ENCODE data around the gene AP3M1. TPM values are rescaled to one million over a fixed set of nuclear protein-coding genes. Genes with fewer than 3 reads are reported as not detected.
"Not testable (repeated sequence)": the region's sequence is repeated elsewhere in the genome, so short reads cannot be mapped to it uniquely, and the experiment has no call there.

AP3M1 gene
- total and polyA plus RNA-seq, 8 donors, result 5.1 to 21.2 (median 12.3) TPM

GRCh38 chr10:74151879-74152722 is 1.5 kb upstream of the AP3M1 start:
- 6 to 8% methylated on average over 5 of the region's 5 CpGs for WGBS, 2 donors
- TF ChIP-seq, protein P1, sequence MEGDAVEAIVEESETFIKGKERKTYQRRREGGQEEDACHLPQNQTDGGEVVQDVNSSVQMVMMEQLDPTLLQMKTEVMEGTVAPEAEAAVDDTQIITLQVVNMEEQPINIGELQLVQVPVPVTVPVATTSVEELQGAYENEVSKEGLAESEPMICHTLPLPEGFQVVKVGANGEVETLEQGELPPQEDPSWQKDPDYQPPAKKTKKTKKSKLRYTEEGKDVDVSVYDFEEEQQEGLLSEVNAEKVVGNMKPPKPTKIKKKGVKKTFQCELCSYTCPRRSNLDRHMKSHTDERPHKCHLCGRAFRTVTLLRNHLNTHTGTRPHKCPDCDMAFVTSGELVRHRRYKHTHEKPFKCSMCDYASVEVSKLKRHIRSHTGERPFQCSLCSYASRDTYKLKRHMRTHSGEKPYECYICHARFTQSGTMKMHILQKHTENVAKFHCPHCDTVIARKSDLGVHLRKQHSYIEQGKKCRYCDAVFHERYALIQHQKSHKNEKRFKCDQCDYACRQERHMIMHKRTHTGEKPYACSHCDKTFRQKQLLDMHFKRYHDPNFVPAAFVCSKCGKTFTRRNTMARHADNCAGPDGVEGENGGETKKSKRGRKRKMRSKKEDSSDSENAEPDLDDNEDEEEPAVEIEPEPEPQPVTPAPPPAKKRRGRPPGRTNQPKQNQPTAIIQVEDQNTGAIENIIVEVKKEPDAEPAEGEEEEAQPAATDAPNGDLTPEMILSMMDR (IDR thresholded peaks at IDR 0.05), result no peak

DNA sequence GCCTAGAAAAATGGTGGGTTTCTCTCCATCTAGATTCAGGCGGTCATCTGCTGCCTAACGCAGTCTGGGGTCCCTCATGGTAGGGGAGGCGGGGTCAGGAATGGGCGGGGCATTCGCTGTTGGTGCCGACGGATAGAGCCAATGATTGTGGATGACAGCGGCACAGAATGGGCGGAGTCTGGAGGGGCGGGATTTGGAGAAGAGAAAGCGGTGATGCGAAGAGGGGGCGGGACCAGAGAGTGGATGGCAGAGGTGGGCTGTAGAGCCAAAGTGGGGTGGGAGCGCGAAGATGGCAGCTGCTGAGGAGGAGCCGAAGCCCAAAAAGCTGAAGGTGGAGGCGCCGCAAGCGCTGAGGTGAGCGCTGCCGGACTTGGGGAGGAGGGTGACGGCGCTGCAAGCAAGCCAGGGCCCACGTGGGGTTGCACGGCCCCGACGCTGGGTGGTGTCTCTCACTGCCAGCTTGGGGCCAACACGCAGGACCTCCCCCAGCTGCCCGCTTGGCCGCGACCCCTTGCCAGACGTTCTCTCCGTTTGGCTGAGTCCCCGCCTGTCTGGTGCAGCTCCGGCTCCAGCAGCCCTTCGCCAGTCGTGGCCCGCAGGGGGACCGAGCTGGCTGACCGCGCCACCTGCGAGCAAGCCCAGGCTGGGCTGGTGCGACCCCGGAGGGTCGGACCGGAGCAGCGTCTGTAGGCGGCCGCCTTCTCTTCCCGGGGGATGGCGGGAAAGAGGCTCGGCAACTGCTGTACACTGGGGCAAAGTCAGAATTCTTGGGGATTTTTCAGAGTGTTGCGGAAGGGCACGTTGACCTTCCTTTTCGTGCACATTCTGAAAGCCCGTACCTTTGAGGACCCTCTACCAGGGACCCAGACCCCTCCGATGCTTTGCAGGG is 606 bp upstream of the AP3M1 start, which contains the start of gene ADK:
ADK (plus strand) TSS at position 232 of the 889 bp plus-strand sequence; CDS start at position 290, 58 bp downstream.
- FAIRE-seq, result peak; percentile 94
- ATAC-seq, result peak; percentile 96 to 99 (median 96)
- WGBS, 2 donors, result 0% methylated on average over 50 to 57 of the region's 57 CpGs
- intact Hi-C loops (cut with DNase I), result no loop called here
- TF ChIP-seq, protein P1 (IDR thresholded peaks at IDR 0.05), result no peak
- Histone ChIP-seq H3K4me1 (peaks cover 0 to 22% (median 19%) of the 10 kb centered on the region in 3 donors), H3K4me3 (peak within 1 kb of the TSS; percentile 65 to 92 (median 82)), H3K27ac (peak within 1 kb of the TSS; percentile 88 to 96 (median 93)), H3K9me3 (no peaks in the 10 kb centered on the region), H3K27me3 (no peaks in the 10 kb centered on the region), H3K36me3 (no peaks in the 10 kb centered on the region)
- peak; percentile 97 to 100 (median 100) for DNase-seq

More at GRCh38 chr10:74151879-74152722, 1.5 kb upstream of the AP3M1 start:
- no peaks in the 10 kb centered on the region for H3K9me3 ChIP-seq
- no peaks in the 10 kb centered on the region for H3K27me3 ChIP-seq
- no peak for FAIRE-seq
- no peaks in the 10 kb centered on the region for H3K36me3 ChIP-seq
- no peak for DNase-seq
- intact Hi-C loops (cut with DNase I), result no loop called here
- H3K27ac ChIP-seq, result peak overlapping the region; percentile 88 to 96 (median 93)
- no peak for ATAC-seq
- H3K4me3 ChIP-seq, result peak overlapping the region; percentile 65 to 92 (median 82)
- H3K4me1 ChIP-seq, result peaks cover 0 to 22% (median 19%) of the 10 kb centered on the region in 3 donors

- intact Hi-C loops (cut with DNase I); FAIRE-seq; H3K27me3 ChIP-seq; H3K4me3 ChIP-seq; H3K9me3 ChIP-seq; H3K36me3 ChIP-seq; ATAC-seq; DNase-seq; H3K27ac ChIP-seq: not testable (repeated sequence)
- 97 to 98% methylated on average over 10 of the region's 10 CpGs for WGBS, 2 donors
- H3K4me1 ChIP-seq, result peaks cover 7 to 17% (median 8%) of the 10 kb centered on the region in 3 donors
Measured at GRCh38 chr10:74146980-74147379, 3.6 kb downstream of the AP3M1 start.

DNA sequence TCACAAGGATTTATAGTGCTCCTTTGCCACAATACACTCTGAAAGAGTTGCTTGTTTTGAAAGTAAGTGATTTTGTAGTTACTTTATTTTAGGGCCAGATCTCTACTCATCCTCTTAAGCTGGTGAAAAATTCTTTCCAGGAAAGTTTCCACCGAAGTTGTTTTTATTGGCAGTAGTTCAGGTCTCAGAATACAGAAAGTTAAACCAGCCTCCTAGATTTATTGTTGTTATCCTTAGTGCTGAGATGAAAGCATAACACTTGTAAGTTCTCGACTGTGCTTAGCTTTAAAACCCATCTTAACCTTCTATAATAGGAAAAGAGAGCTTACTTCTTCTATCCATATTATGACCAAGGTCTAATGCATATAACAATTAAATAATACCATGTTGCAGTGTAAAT is 5.5 kb downstream of the AP3M1 start:
- WGBS, 2 donors, result 16 to 22% methylated on average over 2 of the region's 2 CpGs
- H3K4me1 ChIP-seq, result peaks cover 7 to 17% (median 8%) of the 10 kb centered on the region in 3 donors
- no peak overlapping the region for H3K4me3 ChIP-seq
- TF ChIP-seq, protein P1 (IDR thresholded peaks at IDR 0.05), result no peak
- no peaks in the 10 kb centered on the region for H3K9me3 ChIP-seq
- ATAC-seq (peak in 1 of 4 donors; percentile 64), DNase-seq (no peak), FAIRE-seq (peak; percentile 94)
- H3K27me3 ChIP-seq, result no peaks in the 10 kb centered on the region
- no peak overlapping the region for H3K27ac ChIP-seq
- intact Hi-C loops (cut with DNase I), result no loop called here
- no peaks in the 10 kb centered on the region for H3K36me3 ChIP-seq

DNA sequence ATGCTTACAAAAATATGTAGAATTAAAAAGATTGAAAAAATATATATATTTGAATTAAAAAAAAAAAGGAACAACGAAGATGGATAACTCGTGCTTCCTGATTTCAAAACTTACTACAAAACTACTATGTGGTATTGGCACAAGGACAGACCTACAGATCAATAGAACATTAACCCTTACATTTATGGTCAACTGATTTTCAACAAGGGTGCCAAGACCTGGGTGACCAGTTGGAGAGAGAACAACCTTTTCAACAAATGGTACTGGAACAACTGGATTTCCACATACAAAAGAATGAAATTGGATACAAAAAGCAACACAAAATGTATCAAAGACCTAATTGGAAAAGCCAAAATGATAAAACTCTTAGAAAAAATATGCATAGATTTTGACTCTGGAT is 10.1 kb downstream of the AP3M1 start:
- H3K36me3 ChIP-seq, result peaks cover 0 to 26% (median 5%) of the 10 kb centered on the region in 3 donors
- DNase-seq (no peak), ATAC-seq (no peak), FAIRE-seq (no peak)
- H3K27me3 ChIP-seq, result no peaks in the 10 kb centered on the region
- no peaks in the 10 kb centered on the region for H3K9me3 ChIP-seq
- no peak overlapping the region for H3K27ac ChIP-seq
- TF ChIP-seq, protein P1 (IDR thresholded peaks at IDR 0.05), result no peak
- WGBS, 2 donors, result 7 to 12% methylated on average over 2 of the region's 2 CpGs
- no peak overlapping the region for H3K4me3 ChIP-seq
- intact Hi-C loops (cut with DNase I), result no loop called here
- H3K4me1 ChIP-seq, result peaks cover 0 to 7% (median 6%) of the 10 kb centered on the region in 3 donors

Measured in pancreas (tissue), 10 donors.